Measurements from ENCODE around the gene JAKMIP1. TPM values are rescaled to one million over a fixed set of nuclear protein-coding genes. Genes with fewer than 3 reads are reported as not detected.

JAKMIP1 gene
- total RNA-seq, 1 donor = not detected

- Histone ChIP-seq H3K36me3 (ENCODE audit: insufficient read depth, low read length) (no peaks in the 10 kb centered on the region), H2AFZ (ENCODE audit: low read length) (no peak overlapping the region), H3K27me3 (ENCODE audit: insufficient read depth, low read length) (peaks cover 4% of the 10 kb centered on the region), H3K4me2 (ENCODE audit: insufficient read depth, low read length) (no peak overlapping the region), H3K4me3 (ENCODE audit: insufficient read depth, low read length) (no peak overlapping the region), H4K20me1 (ENCODE audit: insufficient read depth, low read length) (no peaks in the 10 kb centered on the region), H3K9me3 (ENCODE audit: low read depth, low read length) (no peaks in the 10 kb centered on the region), H3K4me1 (ENCODE audit: insufficient read depth, low read length) (no peaks in the 10 kb centered on the region), H3K27ac (ENCODE audit: low read depth, low read length) (no peak overlapping the region), H3K79me2 (ENCODE audit: insufficient read depth, low read length) (no peaks in the 10 kb centered on the region)
- DNase-seq (ENCODE audit: insufficient read length, low spot score, missing footprints) = no peak
- TF ChIP-seq CTCF (IDR thresholded peaks at IDR 0.05; ENCODE audit: extremely low read depth, low read depth, low read length) = no peak
Measured at GRCh38 chr4:6208416-6208815, 8.1 kb upstream of the JAKMIP1 start.

GRCh38 chr4:6207602-6208001 is 7.3 kb upstream of the JAKMIP1 start:
- Histone ChIP-seq H3K4me1 (ENCODE audit: insufficient read depth, low read length) (no peaks in the 10 kb centered on the region), H3K36me3 (ENCODE audit: insufficient read depth, low read length) (no peaks in the 10 kb centered on the region), H3K9me3 (ENCODE audit: low read depth, low read length) (no peaks in the 10 kb centered on the region), H3K27me3 (ENCODE audit: insufficient read depth, low read length) (peaks cover 4% of the 10 kb centered on the region), H2AFZ (ENCODE audit: low read length) (no peak overlapping the region), H3K4me2 (ENCODE audit: insufficient read depth, low read length) (no peak overlapping the region), H3K4me3 (ENCODE audit: insufficient read depth, low read length) (no peak overlapping the region), H3K79me2 (ENCODE audit: insufficient read depth, low read length) (no peaks in the 10 kb centered on the region), H3K27ac (ENCODE audit: low read depth, low read length) (no peak overlapping the region), H4K20me1 (ENCODE audit: insufficient read depth, low read length) (no peaks in the 10 kb centered on the region)
- DNase-seq (ENCODE audit: insufficient read length, low spot score, missing footprints) = no peak
- no peak for TF ChIP-seq CTCF (IDR thresholded peaks at IDR 0.05; ENCODE audit: extremely low read depth, low read depth, low read length)

GRCh38 chr4:6206771-6207290 is 6.5 kb upstream of the JAKMIP1 start:
- no peaks in the 10 kb centered on the region for H3K4me1 ChIP-seq (ENCODE audit: insufficient read depth, low read length)
- H3K4me3 ChIP-seq (ENCODE audit: insufficient read depth, low read length) = no peak overlapping the region
- H3K27me3 ChIP-seq (ENCODE audit: insufficient read depth, low read length) = peaks cover 4% of the 10 kb centered on the region
- H3K27ac ChIP-seq (ENCODE audit: low read depth, low read length) = no peak overlapping the region
- H3K79me2 ChIP-seq (ENCODE audit: insufficient read depth, low read length) = no peaks in the 10 kb centered on the region
- H2AFZ ChIP-seq (ENCODE audit: low read length) = no peak overlapping the region
- no peaks in the 10 kb centered on the region for H3K9me3 ChIP-seq (ENCODE audit: low read depth, low read length)
- no peak overlapping the region for H3K4me2 ChIP-seq (ENCODE audit: insufficient read depth, low read length)
- H3K36me3 ChIP-seq (ENCODE audit: insufficient read depth, low read length) = no peaks in the 10 kb centered on the region
- TF ChIP-seq CTCF (IDR thresholded peaks at IDR 0.05; ENCODE audit: extremely low read depth, low read depth, low read length) = no peak
- no peaks in the 10 kb centered on the region for H4K20me1 ChIP-seq (ENCODE audit: insufficient read depth, low read length)
- DNase-seq (ENCODE audit: insufficient read length, low spot score, missing footprints) = no peak

- no peak overlapping the region for H3K27ac ChIP-seq (ENCODE audit: low read depth, low read length)
- H2AFZ ChIP-seq (ENCODE audit: low read length) = no peak overlapping the region
- no peak for TF ChIP-seq CTCF (IDR thresholded peaks at IDR 0.05; ENCODE audit: extremely low read depth, low read depth, low read length)
- no peaks in the 10 kb centered on the region for H4K20me1 ChIP-seq (ENCODE audit: insufficient read depth, low read length)
- no peak for DNase-seq (ENCODE audit: insufficient read length, low spot score, missing footprints)
- H3K27me3 ChIP-seq (ENCODE audit: insufficient read depth, low read length) = peaks cover 4% of the 10 kb centered on the region
- H3K4me1 ChIP-seq (ENCODE audit: insufficient read depth, low read length) = no peaks in the 10 kb centered on the region
- H3K79me2 ChIP-seq (ENCODE audit: insufficient read depth, low read length) = no peaks in the 10 kb centered on the region
- no peaks in the 10 kb centered on the region for H3K9me3 ChIP-seq (ENCODE audit: low read depth, low read length)
- H3K4me2 ChIP-seq (ENCODE audit: insufficient read depth, low read length) = no peak overlapping the region
- no peaks in the 10 kb centered on the region for H3K36me3 ChIP-seq (ENCODE audit: insufficient read depth, low read length)
- no peak overlapping the region for H3K4me3 ChIP-seq (ENCODE audit: insufficient read depth, low read length)
Measured at GRCh38 chr4:6205973-6206372, 5.6 kb upstream of the JAKMIP1 start.
